GM04503 (cell line): Measurements from ENCODE around the gene IFI16.

Source experiments
- DNase-seq: peaks from one replicate; pipeline ENCODE4 v3.0.0-alpha.2; 2012; ENCODE audit warnings: low read depth

The IFI16 gene

GRCh38 chr1:159066108-159066507, 56.4 kb downstream of the IFI16 start:
- DNase-seq: no peak

- no peak for DNase-seq
Observed at GRCh38 chr1:159067699-159068621, 58.3 kb downstream of the IFI16 start.

GRCh38 chr1:159068886-159069285, 59.2 kb downstream of the IFI16 start:
- no peak for DNase-seq

- DNase-seq: no peak
Observed at GRCh38 chr1:159071970-159072582, 62.4 kb downstream of the IFI16 start.

GRCh38 chr1:159076438-159077119, 66.9 kb downstream of the IFI16 start, which contains the start of gene AIM2:
Gene AIM2 (minus strand): TSS chr1:159076766. CDS start chr1:159073499, 3,267 bp downstream.
- no peak for DNase-seq

- DNase-seq: no peak
Observed at GRCh38 chr1:159077120-159077961, 67.6 kb downstream of the IFI16 start.

- DNase-seq: no peak
Observed at GRCh38 chr1:159079525-159079924, 69.8 kb downstream of the IFI16 start.

- no peak for DNase-seq
Observed at GRCh38 chr1:159081626-159082025, 71.9 kb downstream of the IFI16 start.

GRCh38 chr1:159083013-159083412, 73.3 kb downstream of the IFI16 start:
- no peak for DNase-seq

- DNase-seq: no peak
Observed at GRCh38 chr1:159084152-159084551, 74.4 kb downstream of the IFI16 start.

- no peak for DNase-seq
Observed at GRCh38 chr1:159084867-159085266, 75.2 kb downstream of the IFI16 start.

GRCh38 chr1:159088050-159088449, 78.3 kb downstream of the IFI16 start:
- peak; percentile 49 for DNase-seq

- DNase-seq: no peak
Observed at GRCh38 chr1:159088546-159089183, 79.0 kb downstream of the IFI16 start.

- no peak for DNase-seq
Observed at GRCh38 chr1:159089184-159089791, 79.6 kb downstream of the IFI16 start.

- no peak for DNase-seq
Observed at GRCh38 chr1:159090286-159091179, 80.8 kb downstream of the IFI16 start.

GRCh38 chr1:159091180-159091560, 81.5 kb downstream of the IFI16 start:
- DNase-seq: no peak

- no peak for DNase-seq
Observed at GRCh38 chr1:159091607-159092031, 81.9 kb downstream of the IFI16 start.

- peak; percentile 41 for DNase-seq
Observed at GRCh38 chr1:159092036-159092760, 82.5 kb downstream of the IFI16 start.

- no peak for DNase-seq
Observed at GRCh38 chr1:159098596-159098995, 88.9 kb downstream of the IFI16 start.
